ENCODE results near the gene RAD21L1.

GRCh38 chr20:1206366-1207148 is 19.3 kb upstream of the RAD21L1 start:
- TF ChIP-seq CTCF (IDR thresholded peaks at IDR 0.05; ENCODE audit: low read depth, low read length, missing input control) (no peak), YY1 (IDR thresholded peaks at IDR 0.05) (no peak), GABPA (IDR thresholded peaks at IDR 0.05 in 1 of 2, conservative IDR thresholded peaks at IDR 0.05 in 1 of 2) (no peak)
- TF ChIP-seq, protein P1, sequence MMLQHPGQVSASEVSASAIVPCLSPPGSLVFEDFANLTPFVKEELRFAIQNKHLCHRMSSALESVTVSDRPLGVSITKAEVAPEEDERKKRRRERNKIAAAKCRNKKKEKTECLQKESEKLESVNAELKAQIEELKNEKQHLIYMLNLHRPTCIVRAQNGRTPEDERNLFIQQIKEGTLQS (IDR thresholded peaks at IDR 0.05) = no peak

Measured in liver (tissue), 3 donors.